Fibroblast of villous mesenchyme (primary cell): ENCODE data around the gene CPXM1. TPM values are rescaled to one million over a fixed set of nuclear protein-coding genes. Genes with fewer than 3 reads are reported as not detected.

Source experiments
- DNase-seq: peaks from one replicate; pipeline ENCODE4 v3.0.0-alpha.2; 2010; ENCODE audit warnings: low read depth
- H3K4me3 ChIP-seq: 2 replicates; pipeline ENCODE4 v1.5.1; 2011; ENCODE audit warnings: low read depth, mild to moderate bottlenecking, low read length
- total RNA-seq: library from RNA; depleted of rRNA; stranded (reverse); fragments of >200 nt; gene quantifications from 2 replicates; pipeline ENCODE4 v1.2.3, GENCODE V29; 2012
- TF ChIP-seq, protein P1 (sequence below): IDR thresholded peaks from 2 replicates; pipeline ENCODE4 v1.5.1; 2012; ENCODE audit warnings: low read depth, mild to moderate bottlenecking, low read length; ENCODE audit not compliant: insufficient read depth

CPXM1 gene
- total RNA-seq, 1 donor, result 10.8 TPM

DNA sequence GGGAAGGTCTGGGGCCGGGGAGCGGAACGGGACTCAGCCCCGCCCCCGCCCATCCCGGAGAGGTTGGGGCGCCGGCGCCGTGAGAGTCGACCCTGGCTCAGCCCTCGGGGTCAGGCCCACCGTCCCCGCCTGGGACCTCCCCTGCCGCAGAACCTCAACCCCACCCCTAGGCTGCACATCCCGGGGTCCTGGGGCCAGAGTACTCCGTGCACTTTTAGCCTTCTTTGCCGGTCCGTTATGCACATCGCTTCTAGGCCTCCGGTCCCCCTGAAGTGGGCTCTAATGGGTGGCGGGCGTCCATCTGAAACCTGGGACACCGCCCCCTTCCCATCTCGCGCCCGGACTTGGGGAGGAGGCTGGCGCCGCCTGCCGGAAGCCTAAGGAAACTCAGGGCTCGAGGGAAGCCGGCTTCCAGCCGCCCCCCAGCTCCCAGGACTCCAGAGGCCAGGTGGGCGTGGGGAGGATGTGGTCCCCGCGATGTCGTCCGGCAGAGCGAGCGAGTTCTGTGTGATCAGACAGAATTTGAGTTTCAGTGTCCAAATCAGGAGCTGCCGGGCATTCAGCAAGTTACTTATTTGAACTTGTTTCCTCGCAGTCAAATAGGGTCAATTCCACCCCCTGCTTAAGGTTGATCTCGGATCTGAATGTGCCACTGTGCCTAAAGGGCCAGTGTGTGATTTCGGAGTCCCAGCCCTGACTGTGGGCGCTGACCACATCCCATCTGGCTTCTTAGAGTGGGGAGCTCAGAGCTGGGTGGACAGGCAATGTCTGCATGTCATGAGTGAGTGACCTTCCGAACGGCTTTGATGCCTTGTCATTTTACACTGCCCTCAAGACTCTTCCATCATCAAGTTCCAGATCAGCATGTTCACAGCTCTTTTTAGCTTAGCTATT is 47.6 kb downstream of the CPXM1 start:
- TF ChIP-seq, protein P1, sequence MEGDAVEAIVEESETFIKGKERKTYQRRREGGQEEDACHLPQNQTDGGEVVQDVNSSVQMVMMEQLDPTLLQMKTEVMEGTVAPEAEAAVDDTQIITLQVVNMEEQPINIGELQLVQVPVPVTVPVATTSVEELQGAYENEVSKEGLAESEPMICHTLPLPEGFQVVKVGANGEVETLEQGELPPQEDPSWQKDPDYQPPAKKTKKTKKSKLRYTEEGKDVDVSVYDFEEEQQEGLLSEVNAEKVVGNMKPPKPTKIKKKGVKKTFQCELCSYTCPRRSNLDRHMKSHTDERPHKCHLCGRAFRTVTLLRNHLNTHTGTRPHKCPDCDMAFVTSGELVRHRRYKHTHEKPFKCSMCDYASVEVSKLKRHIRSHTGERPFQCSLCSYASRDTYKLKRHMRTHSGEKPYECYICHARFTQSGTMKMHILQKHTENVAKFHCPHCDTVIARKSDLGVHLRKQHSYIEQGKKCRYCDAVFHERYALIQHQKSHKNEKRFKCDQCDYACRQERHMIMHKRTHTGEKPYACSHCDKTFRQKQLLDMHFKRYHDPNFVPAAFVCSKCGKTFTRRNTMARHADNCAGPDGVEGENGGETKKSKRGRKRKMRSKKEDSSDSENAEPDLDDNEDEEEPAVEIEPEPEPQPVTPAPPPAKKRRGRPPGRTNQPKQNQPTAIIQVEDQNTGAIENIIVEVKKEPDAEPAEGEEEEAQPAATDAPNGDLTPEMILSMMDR, result peak; percentile 76
- peak overlapping the region; percentile 54 for H3K4me3 ChIP-seq
- DNase-seq, result peak; percentile 40

DNA sequence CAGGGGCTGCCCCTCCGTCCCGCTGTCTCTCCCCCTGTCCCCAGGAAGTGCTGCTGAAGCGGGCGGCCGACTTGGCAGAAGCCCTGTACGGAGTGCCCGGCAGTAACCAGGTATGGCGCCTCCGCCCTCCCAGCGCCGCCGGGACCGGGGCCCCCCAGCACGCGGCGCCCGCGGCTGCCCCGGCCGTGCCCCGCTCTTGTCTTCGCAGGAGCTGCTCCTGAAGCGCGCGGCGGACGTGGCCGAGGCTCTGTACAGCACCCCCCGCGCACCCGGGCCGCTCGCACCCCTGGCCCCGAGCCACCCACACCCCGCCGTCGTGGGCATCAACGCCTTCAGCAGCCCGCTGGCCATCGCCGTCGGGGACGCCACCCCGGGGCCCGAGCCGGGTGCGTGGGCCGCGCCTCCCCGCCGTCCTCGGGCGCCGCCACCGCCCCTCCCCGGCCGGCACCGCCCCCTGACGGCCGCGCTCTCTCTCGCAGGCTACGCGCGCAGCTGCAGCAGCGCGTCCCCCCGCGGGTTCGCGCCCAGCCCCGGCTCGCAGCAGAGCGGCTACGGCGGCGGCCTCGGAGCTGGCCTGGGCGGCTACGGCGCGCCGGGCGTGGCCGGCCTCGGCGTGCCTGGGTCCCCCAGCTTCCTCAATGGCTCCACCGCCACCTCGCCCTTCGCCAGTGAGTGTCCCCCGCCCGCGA is 48.4 kb downstream of the CPXM1 start:
- TF ChIP-seq, protein P1, result no peak
- DNase-seq, result no peak
- peak overlapping the region; percentile 54 for H3K4me3 ChIP-seq

DNA sequence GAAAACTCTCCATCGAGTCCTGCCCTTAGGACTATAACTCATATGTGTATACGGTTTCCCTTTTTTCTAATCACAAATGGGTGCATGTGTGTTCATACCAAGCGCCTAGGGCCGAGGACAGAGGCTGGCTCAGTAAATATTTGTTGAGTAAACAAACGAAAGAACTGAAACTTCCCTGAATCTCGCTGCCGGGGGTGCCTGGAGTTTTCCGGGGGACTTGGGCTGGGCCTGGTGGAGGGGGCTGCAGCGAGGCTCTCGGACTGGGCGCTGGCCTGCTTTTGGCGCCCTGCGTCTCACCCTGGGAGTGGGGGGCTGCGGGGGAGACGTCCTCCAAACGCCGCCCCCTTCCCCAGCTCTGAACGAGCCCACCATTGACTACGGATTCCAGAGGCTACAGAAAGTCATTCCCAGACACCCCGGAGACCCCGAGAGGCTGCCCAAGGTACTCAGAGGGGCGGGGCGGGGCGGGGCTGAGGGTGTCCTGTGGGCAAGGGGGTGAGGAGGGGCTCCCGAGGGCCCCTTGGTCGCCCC is 49.0 kb downstream of the CPXM1 start:
- H3K4me3 ChIP-seq, result peak overlapping the region; percentile 46
- TF ChIP-seq, protein P1, result no peak
- DNase-seq, result peak; percentile 14

DNA sequence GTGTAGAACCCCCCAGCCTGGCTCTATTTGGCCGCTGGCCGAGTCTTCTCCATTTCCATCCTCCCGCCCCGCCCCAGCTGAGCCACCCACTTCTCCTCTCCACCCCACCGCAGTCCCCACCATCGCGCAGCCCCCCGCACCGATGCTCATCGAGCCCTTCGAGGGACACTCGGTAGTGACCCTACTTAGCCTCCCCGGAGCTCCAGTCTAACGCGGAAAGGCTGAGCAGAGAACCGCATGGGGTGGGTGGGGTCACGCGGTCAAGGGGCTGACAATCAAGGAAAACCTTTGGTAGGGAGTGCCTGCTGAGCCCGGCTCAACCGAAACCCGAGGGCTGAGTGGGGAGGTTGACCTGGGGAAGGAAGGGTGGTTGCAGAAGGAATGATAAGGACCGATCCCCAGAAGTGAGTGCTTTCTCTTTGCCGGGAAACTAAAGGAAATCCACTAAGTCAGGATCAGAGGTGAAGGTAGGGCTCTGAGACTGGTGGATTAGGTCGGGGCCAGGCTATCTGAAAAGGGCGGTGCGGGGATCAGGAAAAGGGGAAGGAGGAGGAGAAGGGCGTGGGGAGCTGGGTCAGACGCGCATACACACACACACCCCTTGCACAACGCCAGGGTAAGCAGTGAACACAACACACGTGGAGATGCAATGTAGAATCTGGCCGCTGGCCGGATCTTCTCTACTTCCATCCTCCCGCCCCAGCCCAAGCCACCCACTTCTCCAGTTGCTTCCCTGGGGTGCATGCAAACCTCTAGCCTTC is 49.8 kb downstream of the CPXM1 start:
- peak overlapping the region; percentile 10 for H3K4me3 ChIP-seq
- TF ChIP-seq, protein P1, result no peak
- DNase-seq, result peak; percentile 53

DNA sequence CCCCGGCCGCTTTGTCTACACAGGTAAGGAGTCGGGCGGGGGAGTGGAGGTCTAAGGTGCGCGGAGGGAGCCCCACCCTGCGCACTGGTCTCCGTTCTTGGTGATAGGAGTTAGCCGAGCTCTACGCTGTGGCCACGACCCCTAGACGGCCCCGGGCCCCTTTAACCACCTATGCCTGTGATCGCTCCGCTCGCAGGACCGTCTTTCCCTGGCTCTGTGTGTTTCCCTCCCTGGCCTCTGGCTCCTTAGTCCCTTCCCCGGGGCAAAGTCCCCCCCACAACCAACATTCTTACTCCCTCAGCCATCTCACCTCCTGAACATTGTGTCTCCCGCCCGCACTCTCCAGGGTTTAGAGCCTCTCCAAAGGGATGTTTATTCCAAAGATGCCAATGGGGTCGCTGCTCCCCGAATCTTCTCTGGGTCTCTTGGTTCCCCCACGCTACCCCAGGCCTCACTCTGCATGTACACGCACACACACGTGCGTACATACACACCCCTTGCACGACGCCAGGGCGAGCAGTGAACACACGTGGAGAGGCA is 50.4 kb downstream of the CPXM1 start:
- no peak for DNase-seq
- no peak overlapping the region for H3K4me3 ChIP-seq
- TF ChIP-seq, protein P1, result no peak

DNA sequence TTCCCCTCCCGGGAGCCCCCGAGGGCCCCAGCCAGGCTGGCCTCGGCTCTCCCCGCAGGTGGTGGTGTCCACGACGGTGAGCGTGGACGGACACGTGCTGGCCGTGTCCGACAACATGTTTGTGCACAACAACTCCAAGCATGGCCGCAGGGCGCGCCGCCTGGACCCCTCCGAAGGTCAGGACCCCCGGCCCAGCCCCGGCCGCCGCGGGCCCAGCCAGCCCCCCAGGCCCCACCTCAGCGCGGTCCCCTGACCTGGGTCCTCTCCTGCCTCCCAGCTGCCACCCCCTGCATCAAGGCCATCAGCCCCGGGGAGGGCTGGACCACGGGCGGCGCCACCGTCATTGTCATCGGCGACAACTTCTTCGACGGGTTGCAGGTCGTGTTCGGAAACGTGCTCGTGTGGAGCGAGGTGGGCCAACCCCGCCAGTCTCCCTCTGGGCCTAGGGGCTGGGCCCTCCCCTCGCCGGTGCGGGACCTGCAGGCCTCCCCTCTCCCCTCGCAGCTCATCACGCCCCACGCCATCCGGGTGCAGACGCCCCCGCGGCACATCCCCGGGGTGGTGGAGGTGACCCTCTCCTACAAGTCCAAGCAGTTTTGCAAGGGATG is 51.0 kb downstream of the CPXM1 start:
- H3K4me3 ChIP-seq, result no peak overlapping the region
- DNase-seq, result no peak
- TF ChIP-seq, protein P1, result no peak
